SK-N-SH (cell line): Measurements from ENCODE around the gene PRKCA. TPM values are rescaled to one million over a fixed set of nuclear protein-coding genes. Genes with fewer than 3 reads are reported as not detected.

Experiments used
- CTCF ChIA-PET: fragments of 300-600, 350-600 bp; formaldehyde crosslinking; extraction: SDS; loops from one replicate; lab custom pipeline; 2021; lab: Yijun Ruan, JAX
- POLR2A ChIA-PET: fragments of 350-600 bp; sonication (Branson Sonifier 250); formaldehyde crosslinking; extraction: SDS; loops from one replicate; lab custom pipeline; 2020; ENCODE audit warnings: antibody characterized with exemption, inconsistent platforms; lab: Yijun Ruan, JAX
- DNase-seq: peaks from one replicate; pipeline ENCODE4 v3.0.0; 2012
- H2AFZ ChIP-seq: fragments of 200-600 bp; sonication (generic); 2 replicates; pipeline ENCODE4 v1.8.1; 2016; ENCODE audit warnings: antibody characterized with exemption, mild to moderate bottlenecking, low read depth
- H3F3A ChIP-seq: fragments of 200-600 bp; sonication (generic); replicated peaks from 2 replicates; pipeline ENCODE3; 2016; ENCODE audit warnings: antibody characterized with exemption, mild to moderate bottlenecking; ENCODE audit not compliant: insufficient read depth
- H3K27ac ChIP-seq, 2 experiments: fragments of 200-500 bp in 1 of 2; fragments of 200-600 bp in 1 of 2; sonication (Bioruptor generic) in 1 of 2; sonication (generic), shearing (Covaris generic) in 1 of 2; 2 replicates each; pipeline versions ENCODE4 v1.5.1 to v1.6.1; 2014 to 2016; ENCODE audit warnings: low read depth in 2 of 2, inconsistent platforms in 1 of 2, low read length in 1 of 2, mild to moderate bottlenecking in 1 of 2, mixed read lengths in 1 of 2
- H3K27me3 ChIP-seq: fragments of 200-600 bp; sonication (generic), shearing (Covaris generic); 2 replicates; pipeline ENCODE4 v1.6.1; 2016; ENCODE audit warnings: mixed run types; ENCODE audit not compliant: insufficient read depth
- H3K36me3 ChIP-seq, 2 experiments: fragments of 200-500 bp in 1 of 2; fragments of 200-600 bp in 1 of 2; sonication (Bioruptor generic) in 1 of 2; sonication (generic) in 1 of 2; replicated peaks in 1 of 2; 2 replicates each; pipeline versions ENCODE3 to v1.5.1; 2014 to 2016; ENCODE audit warnings: low read length in 1 of 2, mild to moderate bottlenecking in 1 of 2; ENCODE audit not compliant: insufficient read depth in 2 of 2, control insufficient read depth in 1 of 2
- H3K4me1 ChIP-seq, 2 experiments: fragments of 200-500 bp in 1 of 2; fragments of 200-600 bp in 1 of 2; sonication (Bioruptor generic) in 1 of 2; sonication (generic), shearing (Covaris generic) in 1 of 2; 2 replicates each; pipeline versions ENCODE4 v1.5.1 to v1.6.1; 2014 to 2016; ENCODE audit warnings: low read depth in 1 of 2, low read length in 1 of 2, mixed run types in 1 of 2; ENCODE audit not compliant: insufficient read depth in 2 of 2, control insufficient read depth in 1 of 2
- H3K4me2 ChIP-seq: fragments of 200-600 bp; sonication (generic), shearing (Covaris generic); 2 replicates; pipeline ENCODE4 v1.6.1; 2017; ENCODE audit warnings: mixed run types
- H3K4me3 ChIP-seq, 2 experiments: fragments of 200-500 bp in 1 of 2; fragments of 200-600 bp in 1 of 2; sonication (Bioruptor generic) in 1 of 2; sonication (generic), shearing (Covaris generic) in 1 of 2; 2 replicates each; pipeline versions ENCODE4 v1.5.1 to v1.8.1; 2014 to 2016; ENCODE audit warnings: low read depth in 2 of 2, inconsistent platforms in 1 of 2, low read length in 1 of 2, mild to moderate bottlenecking in 1 of 2, mixed read lengths in 1 of 2, moderate library complexity in 1 of 2
- H3K79me2 ChIP-seq: fragments of 200-600 bp; sonication (generic); 2 replicates; pipeline ENCODE4 v1.8.1; 2017; ENCODE audit warnings: mild to moderate bottlenecking; ENCODE audit not compliant: insufficient read depth
- H3K9ac ChIP-seq: fragments of 200-600 bp; sonication (generic); 2 replicates; pipeline ENCODE4 v1.6.1; 2017; ENCODE audit warnings: mixed run types
- H3K9me2 ChIP-seq: fragments of 200-600 bp; sonication (generic); 2 replicates; pipeline ENCODE4 v1.6.1; 2017; ENCODE audit warnings: mixed run types
- H3K9me3 ChIP-seq: fragments of 200-600 bp; sonication (generic); 2 replicates; pipeline ENCODE4 v1.6.1; 2017; ENCODE audit warnings: mixed run types, mild to moderate bottlenecking, moderate library complexity
- H4K20me1 ChIP-seq: fragments of 200-600 bp; sonication (generic); 2 replicates; pipeline ENCODE4 v1.6.1; 2017; ENCODE audit warnings: mild to moderate bottlenecking, mixed run types; ENCODE audit not compliant: insufficient read depth
- CHD2 ChIP-seq: fragments of 150-350 bp; IDR thresholded peaks from 2 replicates; pipeline ENCODE4 v1.6.1; 2018; ENCODE audit warnings: low read length; ENCODE audit not compliant: partially characterized antibody
- CTCF ChIP-seq: fragments of 200-600 bp; sonication (generic); IDR thresholded peaks from 2 replicates; pipeline ENCODE4 v1.6.1; 2017; ENCODE audit warnings: antibody characterized with exemption, mild to moderate bottlenecking, moderate library complexity
- ELF1 ChIP-seq: IDR thresholded peaks from 2 replicates; pipeline ENCODE4 v1.4.0; 2012
- FOXM1 ChIP-seq: IDR thresholded peaks from 2 replicates; pipeline ENCODE4 v1.4.0; 2012; ENCODE audit warnings: low read depth, mild to moderate bottlenecking
- GABPA ChIP-seq: IDR thresholded peaks from 2 replicates; pipeline ENCODE4 v1.4.0; 2012; ENCODE audit warnings: low read depth, mild to moderate bottlenecking
- GATA2 ChIP-seq: sonication (generic); formaldehyde crosslinking; IDR thresholded peaks from 2 replicates; pipeline ENCODE4 v1.5.0; 2020; ENCODE audit warnings: mild to moderate bottlenecking, missing genetic modification reagents
- JUND ChIP-seq: IDR thresholded peaks from 2 replicates; pipeline ENCODE4 v1.4.0; 2012
- MAX ChIP-seq: IDR thresholded peaks from 2 replicates; pipeline ENCODE4 v1.4.0; 2012; ENCODE audit warnings: low read depth
- MEF2A ChIP-seq: IDR thresholded peaks from 2 replicates; pipeline ENCODE4 v1.4.0; 2012; ENCODE audit warnings: low read depth, borderline replicate concordance
- MXI1 ChIP-seq: IDR thresholded peaks from 2 replicates; pipeline ENCODE4 v1.6.1; 2012; ENCODE audit warnings: mild to moderate bottlenecking, low read depth, low read length, improper control_type of control experiment
- NRF1 ChIP-seq: IDR thresholded peaks from 2 replicates; pipeline ENCODE4 v1.6.1; 2012; ENCODE audit warnings: low read depth, mild to moderate bottlenecking, low read length
- RCOR1 ChIP-seq: fragments of 150-350 bp; IDR thresholded peaks from 2 replicates; pipeline ENCODE4 v1.6.1; 2017; ENCODE audit warnings: antibody characterized with exemption, low read length
- RXRA ChIP-seq: IDR thresholded peaks from 2 replicates; pipeline ENCODE4 v1.4.0; 2012; ENCODE audit warnings: low read depth, mild to moderate bottlenecking, borderline replicate concordance
- SIN3A ChIP-seq: IDR thresholded peaks from 2 replicates; pipeline ENCODE4 v1.6.1; 2012; ENCODE audit warnings: low read depth, mild to moderate bottlenecking, low read length, moderate library complexity, borderline replicate concordance
- TAF1 ChIP-seq: IDR thresholded peaks from 2 replicates; pipeline ENCODE4 v1.6.1; 2012; ENCODE audit warnings: low read depth, mild to moderate bottlenecking, low read length, moderate library complexity, borderline replicate concordance
- USF1 ChIP-seq: IDR thresholded peaks from 2 replicates; pipeline ENCODE4 v1.4.0; 2012; ENCODE audit warnings: low read depth, borderline replicate concordance
- WGBS: methylation state at CpG from one replicate; pipeline ENCODE4 v1.1.6; 2017; ENCODE audit warnings: low lambda C conversion rate; 5-methylcytosine and 5-hydroxymethylcytosine counted together
- polyA plus RNA-seq, 3 experiments: library from polyadenylated mRNA; depleted of rRNA; stranded (reverse); fragments of >200 nt; gene quantifications; 2 replicates each; pipeline ENCODE4 v1.2.3, GENCODE V29; 2012
- TF ChIP-seq, protein P1 (sequence below): IDR thresholded peaks from 2 replicates; pipeline ENCODE4 v1.6.1; 2012; ENCODE audit warnings: mild to moderate bottlenecking, low read depth, low read length, moderate library complexity

The PRKCA gene
- polyA plus RNA-seq, 1 of the 3 experiments (the other 2 are of a cell fraction) = 108 TPM

DNA sequence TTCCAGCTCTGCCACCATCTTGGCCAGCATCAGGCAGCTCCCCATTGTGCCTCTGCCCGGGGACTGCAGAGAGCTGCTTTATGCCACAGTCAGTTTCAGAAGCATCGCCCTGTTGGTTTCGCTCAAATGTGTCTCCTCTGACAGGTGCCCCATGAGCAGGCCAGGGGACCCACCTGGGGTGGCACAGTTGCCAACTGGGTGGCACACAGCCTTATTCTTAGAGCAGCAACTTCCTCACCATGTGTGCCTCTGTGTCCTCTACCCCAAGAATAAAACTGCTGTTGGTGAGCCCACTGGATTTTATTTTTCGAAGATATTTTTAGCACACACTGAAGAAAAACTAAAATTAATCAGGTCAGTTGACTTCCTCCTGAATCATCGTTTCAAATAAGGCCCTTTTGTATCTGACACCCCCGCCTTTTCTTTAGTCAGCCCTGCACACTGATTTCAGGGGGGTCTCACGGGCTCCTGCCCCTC, 487.6 kb downstream of the PRKCA start:
- Histone ChIP-seq H3K27me3 (no peaks in the 10 kb centered on the region), H3K9me3 (no peaks in the 10 kb centered on the region), H2AFZ (no peak overlapping the region), H3F3A (peaks cover 12% of the 10 kb centered on the region), H3K36me3 (peaks cover 82 to 83% of the 10 kb centered on the region in 2 experiments), H3K79me2 (no peaks in the 10 kb centered on the region; the same call in 1 of the 2 replicates), H3K9me2 (no peaks in the 10 kb centered on the region), H3K27ac (no peak overlapping the region), H3K9ac (no peak overlapping the region), H3K4me1 (peaks cover 0 to 4% of the 10 kb centered on the region in 2 experiments; a peak in 1 of 4 replicates), H4K20me1 (no peaks in the 10 kb centered on the region), H3K4me2 (no peak overlapping the region), H3K4me3 (no peak overlapping the region)
- TF ChIP-seq USF1 (no peak), SIN3A (no peak), GATA2 (CRISPR knock-in tag) (no peak), FOXM1 (no peak), RCOR1 (no peak), ELF1 (no peak), NRF1 (no peak), JUND (no peak), MAX (no peak), CHD2 (no peak), MXI1 (no peak), CTCF (no peak), GABPA (no peak), MEF2A (no peak), TAF1 (no peak), RXRA (no peak)
- TF ChIP-seq, protein P1, sequence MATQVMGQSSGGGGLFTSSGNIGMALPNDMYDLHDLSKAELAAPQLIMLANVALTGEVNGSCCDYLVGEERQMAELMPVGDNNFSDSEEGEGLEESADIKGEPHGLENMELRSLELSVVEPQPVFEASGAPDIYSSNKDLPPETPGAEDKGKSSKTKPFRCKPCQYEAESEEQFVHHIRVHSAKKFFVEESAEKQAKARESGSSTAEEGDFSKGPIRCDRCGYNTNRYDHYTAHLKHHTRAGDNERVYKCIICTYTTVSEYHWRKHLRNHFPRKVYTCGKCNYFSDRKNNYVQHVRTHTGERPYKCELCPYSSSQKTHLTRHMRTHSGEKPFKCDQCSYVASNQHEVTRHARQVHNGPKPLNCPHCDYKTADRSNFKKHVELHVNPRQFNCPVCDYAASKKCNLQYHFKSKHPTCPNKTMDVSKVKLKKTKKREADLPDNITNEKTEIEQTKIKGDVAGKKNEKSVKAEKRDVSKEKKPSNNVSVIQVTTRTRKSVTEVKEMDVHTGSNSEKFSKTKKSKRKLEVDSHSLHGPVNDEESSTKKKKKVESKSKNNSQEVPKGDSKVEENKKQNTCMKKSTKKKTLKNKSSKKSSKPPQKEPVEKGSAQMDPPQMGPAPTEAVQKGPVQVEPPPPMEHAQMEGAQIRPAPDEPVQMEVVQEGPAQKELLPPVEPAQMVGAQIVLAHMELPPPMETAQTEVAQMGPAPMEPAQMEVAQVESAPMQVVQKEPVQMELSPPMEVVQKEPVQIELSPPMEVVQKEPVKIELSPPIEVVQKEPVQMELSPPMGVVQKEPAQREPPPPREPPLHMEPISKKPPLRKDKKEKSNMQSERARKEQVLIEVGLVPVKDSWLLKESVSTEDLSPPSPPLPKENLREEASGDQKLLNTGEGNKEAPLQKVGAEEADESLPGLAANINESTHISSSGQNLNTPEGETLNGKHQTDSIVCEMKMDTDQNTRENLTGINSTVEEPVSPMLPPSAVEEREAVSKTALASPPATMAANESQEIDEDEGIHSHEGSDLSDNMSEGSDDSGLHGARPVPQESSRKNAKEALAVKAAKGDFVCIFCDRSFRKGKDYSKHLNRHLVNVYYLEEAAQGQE = no peak
- CTCF ChIA-PET = no interaction called here
- WGBS = 90% methylated on average over 7 of the region's 7 CpGs
- POLR2A ChIA-PET = no interaction called here
- DNase-seq = no peak
